Spinal cord (tissue), 10 donors: ENCODE measurements around the gene DDX43. TPM values are rescaled to one million over a fixed set of nuclear protein-coding genes. Genes with fewer than 3 reads are reported as not detected.

ENCODE experiments used
- DNase-seq, 6 donors: peaks; one replicate each; pipeline versions ENCODE4 v3.0.0 to v3.0.0-alpha.2; 2013 to 2015; ENCODE audit warnings: low spot score in 6 of 6, low read depth in 4 of 6
- H3K27ac ChIP-seq: one replicate; pipeline ENCODE4 v1.5.1; 2013; ENCODE audit warnings: low read depth, low read length, control low read depth
- H3K27me3 ChIP-seq: one replicate; pipeline ENCODE4 v1.6.1; 2013; ENCODE audit warnings: low read length; ENCODE audit not compliant: control insufficient read depth, insufficient read depth
- H3K36me3 ChIP-seq: one replicate; pipeline ENCODE4 v1.6.1; 2013; ENCODE audit warnings: low read length; ENCODE audit not compliant: control insufficient read depth, insufficient read depth
- H3K4me1 ChIP-seq: one replicate; pipeline ENCODE4 v1.6.1; 2013; ENCODE audit warnings: low read length; ENCODE audit not compliant: control insufficient read depth, insufficient read depth
- H3K4me3 ChIP-seq: one replicate; pipeline ENCODE4 v1.5.1; 2013; ENCODE audit warnings: low read depth, low read length, control low read depth
- H3K9me3 ChIP-seq: one replicate; pipeline ENCODE4 v1.6.1; 2013; ENCODE audit warnings: low read length; ENCODE audit not compliant: control insufficient read depth, insufficient read depth
- WGBS: methylation state at CpG from one replicate; pipeline ENCODE4 v1.1.5; 2013; ENCODE audit warnings: missing lambda C conversion rate; ENCODE audit not compliant: insufficient coverage; 5-methylcytosine and 5-hydroxymethylcytosine counted together
- polyA plus RNA-seq, 2 donors: library from polyadenylated mRNA; unstranded; fragments of 120-200 nt; gene quantifications; one replicate each; pipeline ENCODE4 v1.2.1, GENCODE V29; 2013; ENCODE audit not compliant: insufficient read length in 2 of 2
- small RNA-seq: library from RNA; depleted of rRNA; stranded (forward); fragments of <200 nt; gene quantifications from one replicate; pipeline ENCODE3, GENCODE V24; 2014; ENCODE audit warnings: low replicate concordance
- total RNA-seq, 2 donors: library from RNA; depleted of rRNA in 1 of 2; stranded (reverse); fragments of 120-200 nt in 1 of 2; fragments of >200 nt in 1 of 2; gene quantifications; one replicate each; pipeline versions ENCODE4 v1.2.3 to v1.2.4, GENCODE V29; 2013 to 2014
- donor health status: healthy.

The DDX43 gene
- total and polyA plus RNA-seq, 4 donors, result 0.59 to 1.5 (median 0.82) TPM

- peaks cover 24% of the 10 kb centered on the region for H3K4me1 ChIP-seq
- no peak overlapping the region for H3K4me3 ChIP-seq
- H3K27me3 ChIP-seq, result no peaks in the 10 kb centered on the region
- 38% methylated on average over 2 of the region's 5 CpGs for WGBS
- no peaks in the 10 kb centered on the region for H3K36me3 ChIP-seq
- peak in 2 of 6 donors; percentile 26 to 61 for DNase-seq
- no peaks in the 10 kb centered on the region for H3K9me3 ChIP-seq
- H3K27ac ChIP-seq, result peak overlapping the region; percentile 52
These were observed 65.4 kb downstream of the DDX43 start for GRCh38 chr6:73460056-73460455.

GRCh38 chr6:73461537-73462350, 67.1 kb downstream of the DDX43 start, which contains the start of gene MTO1:
TSS of gene MTO1 (plus strand) at chr6:73461737. CDS start at chr6:73461855, 118 bp downstream.
- 0% methylated on average over 47 of the region's 55 CpGs for WGBS
- DNase-seq, result peak; percentile 80 to 98 (median 89)
- H3K4me1 ChIP-seq, result peaks cover 24% of the 10 kb centered on the region
- H3K9me3 ChIP-seq, result no peaks in the 10 kb centered on the region
- H3K27ac ChIP-seq, result peak within 1 kb of the TSS; percentile 85
- H3K4me3 ChIP-seq, result peak within 1 kb of the TSS; percentile 96
- no peaks in the 10 kb centered on the region for H3K27me3 ChIP-seq
- H3K36me3 ChIP-seq, result peaks cover 4% of the 10 kb centered on the region

Small RNAs within 50 kb of the gene (small RNA-seq; reads per million reads assigned to genes)
- gene RNU6-975P, result not detected
- gene RPL39P3, result not detected

Other genes with a start within 250 kb of the DDX43 start
- under 1 TPM in 1 of 2 donors, not detected in 1; 0.83 TPM for gene KHDC1L, start 169.3 kb upstream of the DDX43 start, total RNA-seq
- gene KHDC1L, start 169.3 kb upstream of the DDX43 start, polyA plus RNA-seq, result 1 to 10 TPM; 1.6 to 2.0 TPM
- gene KHDC1, start 131.6 kb upstream of the DDX43 start, total RNA-seq, result 1 to 10 TPM; 5.0 to 7.2 TPM
- 10 to 100 TPM; 17.7 to 19.4 TPM for gene KHDC1, start 131.6 kb upstream of the DDX43 start, polyA plus RNA-seq
- not detected for gene DPPA5, start 40.6 kb upstream of the DDX43 start, total RNA-seq
- gene DPPA5, start 40.6 kb upstream of the DDX43 start, polyA plus RNA-seq, result not detected
- gene KHDC3L, start 32.2 kb upstream of the DDX43 start, total RNA-seq, result under 1 TPM in 1 of 2 donors, not detected in 1; 0.17 TPM
- gene KHDC3L, start 32.2 kb upstream of the DDX43 start, polyA plus RNA-seq, result under 1 TPM; 0.53 to 0.59 TPM
- gene OOEP, start 24.9 kb upstream of the DDX43 start, total RNA-seq, result under 1 TPM in 1 of 2 donors, not detected in 1; 0.11 TPM
- not detected for gene OOEP, start 24.9 kb upstream of the DDX43 start, polyA plus RNA-seq
- 1 to 10 TPM; 5.1 to 7.4 TPM for gene CGAS, start 57.5 kb downstream of the DDX43 start, total RNA-seq
- gene CGAS, start 57.5 kb downstream of the DDX43 start, polyA plus RNA-seq, result 1 to 10 TPM; 2.3 to 3.4 TPM
- 10 to 100 TPM; 25.9 to 31.4 TPM for gene MTO1, start 66.9 kb downstream of the DDX43 start, total RNA-seq
- 10 to 100 TPM; 18.3 to 19.4 TPM for gene MTO1, start 66.9 kb downstream of the DDX43 start, polyA plus RNA-seq
- gene EEF1A1, start 126.2 kb downstream of the DDX43 start, total RNA-seq, result over 10,000 TPM; 11,648 to 18,703 TPM
- 1,000 to 10,000 TPM; 8,316 to 9,435 TPM for gene EEF1A1, start 126.2 kb downstream of the DDX43 start, polyA plus RNA-seq